Epithelial cell of prostate (primary cell): ENCODE data around the gene THSD1.
"Not testable (repeated sequence)": the region's sequence is repeated elsewhere in the genome, so short reads cannot be mapped to it uniquely, and the experiment has no call there.

Source experiments
- DNase-seq: peaks from one replicate; pipeline ENCODE4 v3.0.0-alpha.2; 2011; ENCODE audit warnings: low read depth, low spot score
- H3K27ac ChIP-seq: fragments of 450-650 bp; 2 replicates; pipeline ENCODE4 v1.5.1; 2017; ENCODE audit warnings: mild to moderate bottlenecking

THSD1 gene

DNA sequence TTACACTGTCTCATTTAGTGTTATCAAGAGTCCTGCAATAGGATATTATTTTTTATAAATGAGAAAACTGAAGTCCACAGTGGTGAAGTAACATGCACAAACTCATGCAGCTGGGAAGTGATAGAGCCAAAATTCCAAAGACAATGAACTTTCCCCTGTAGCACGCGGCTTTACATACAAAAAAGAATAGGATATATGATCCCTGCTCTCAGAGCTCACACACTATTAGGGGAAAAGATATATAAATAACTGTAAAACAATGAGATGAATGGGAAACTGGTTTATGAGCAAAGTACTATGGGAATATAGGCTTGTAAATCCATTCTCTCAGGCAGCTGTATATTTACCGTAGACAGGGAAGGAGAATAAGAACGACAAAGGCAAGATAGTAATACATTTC, 39.7 kb downstream of the THSD1 start:
- no peak for DNase-seq
- no peak overlapping the region for H3K27ac ChIP-seq

- peak overlapping the region; percentile 69 for H3K27ac ChIP-seq
- not testable (repeated sequence) for DNase-seq
These were observed 43.6 kb downstream of the THSD1 start for GRCh38 chr13:52362169-52362887.

GRCh38 chr13:52361225-52361624, 44.7 kb downstream of the THSD1 start:
- no peak for DNase-seq
- H3K27ac ChIP-seq: peak overlapping the region; percentile 69

DNA sequence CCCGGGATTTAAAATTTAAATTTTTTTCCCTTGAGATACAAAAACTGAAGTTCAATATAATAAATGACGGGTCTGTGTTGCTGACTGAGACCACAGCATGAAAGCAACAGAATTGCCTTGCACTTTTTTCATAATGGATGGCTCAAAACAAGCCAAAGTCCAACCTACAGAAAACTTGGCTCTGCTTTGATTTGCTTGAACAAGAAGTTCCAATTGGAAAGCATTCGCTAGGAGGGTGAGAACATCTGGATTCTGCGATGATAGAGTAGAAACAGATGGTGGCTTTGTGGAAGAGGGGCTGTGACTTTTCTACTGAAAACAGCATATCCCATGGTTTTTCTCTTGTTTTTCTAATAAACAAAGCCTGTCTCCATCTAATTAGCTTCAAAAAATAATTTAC, 46.4 kb downstream of the THSD1 start:
- H3K27ac ChIP-seq: no peak overlapping the region
- DNase-seq: no peak

GRCh38 chr13:52356327-52356726, 49.6 kb downstream of the THSD1 start:
- no peak for DNase-seq
- H3K27ac ChIP-seq: peak overlapping the region; percentile 58

- no peak overlapping the region for H3K27ac ChIP-seq
- DNase-seq: no peak
These were observed 52.8 kb downstream of the THSD1 start for GRCh38 chr13:52353193-52353592.

- peak overlapping the region; percentile 83 for H3K27ac ChIP-seq
- peak; percentile 94 for DNase-seq
These were observed 56.8 kb downstream of the THSD1 start for GRCh38 chr13:52348983-52349780.

- no peak for DNase-seq
- peak overlapping the region; percentile 83 for H3K27ac ChIP-seq
These were observed 57.9 kb downstream of the THSD1 start for GRCh38 chr13:52348071-52348470.

DNA sequence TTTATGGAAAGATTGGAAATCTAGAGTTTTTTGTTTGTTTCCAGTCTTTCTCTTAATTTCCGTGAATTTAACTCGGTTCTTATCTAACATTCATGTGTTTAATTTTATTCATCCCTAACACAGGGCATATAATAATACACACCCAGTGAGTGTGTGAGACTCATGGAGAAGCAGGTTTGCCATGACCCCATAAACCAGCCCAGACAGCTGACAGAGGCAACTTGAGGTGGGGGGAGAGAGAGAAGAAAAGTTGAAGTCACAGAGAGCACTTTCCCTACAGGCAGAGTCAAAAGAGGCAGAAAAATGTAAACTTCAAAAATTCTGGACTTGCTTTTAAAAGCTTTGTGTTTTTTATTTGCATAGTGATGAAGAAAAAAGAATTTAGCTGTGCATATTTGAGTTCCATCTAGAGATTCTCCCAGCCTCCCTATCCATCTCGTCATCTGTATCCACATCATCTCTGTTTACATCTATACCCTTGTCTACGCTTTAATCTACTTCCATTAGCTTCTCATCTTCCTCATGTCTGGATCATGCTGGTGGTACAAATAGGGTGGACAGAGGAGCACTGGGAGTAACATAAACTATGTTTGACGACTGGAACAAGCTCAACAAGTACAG, 60.2 kb downstream of the THSD1 start:
- H3K27ac ChIP-seq: peak overlapping the region; percentile 85
- no peak for DNase-seq

DNA sequence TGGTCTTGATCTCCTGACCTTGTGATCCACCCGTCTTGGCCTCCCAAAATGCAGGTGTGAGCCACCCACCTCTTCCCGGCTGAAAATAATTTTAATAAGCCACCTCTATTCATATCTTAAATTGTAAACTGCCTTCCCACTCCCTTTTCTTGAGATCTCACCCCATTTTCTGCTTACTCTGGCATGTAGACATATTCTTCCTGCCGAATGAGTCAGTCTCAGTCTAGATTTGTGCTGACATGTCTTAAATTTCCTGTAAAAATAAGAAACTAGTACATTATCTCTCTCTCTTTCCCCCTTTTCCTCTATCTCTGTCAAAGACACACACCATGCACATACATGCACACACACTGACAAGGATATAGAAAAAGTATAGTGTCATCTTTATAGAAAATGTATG, 60.9 kb downstream of the THSD1 start:
- H3K27ac ChIP-seq: peak overlapping the region; percentile 85
- DNase-seq: peak; percentile 8

DNA sequence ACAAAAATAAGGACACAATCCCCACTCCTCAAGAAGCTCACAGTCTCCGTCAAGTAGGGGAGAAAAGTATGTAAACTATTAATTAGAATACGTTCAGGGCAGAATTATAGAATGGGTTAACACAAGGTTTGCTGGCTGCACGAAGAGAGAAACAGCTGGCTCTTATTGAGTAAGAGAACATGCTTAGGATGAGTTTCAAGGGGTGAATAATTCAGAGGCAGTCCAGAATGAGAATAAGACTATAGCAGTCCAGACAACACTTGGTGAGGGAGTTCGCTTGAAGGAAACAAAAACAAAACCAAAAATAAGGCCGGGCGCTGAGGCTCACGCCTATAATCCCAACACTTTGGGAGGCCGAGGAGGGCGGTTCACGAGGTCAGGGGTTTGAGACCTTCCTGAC, 61.9 kb downstream of the THSD1 start:
- peak overlapping the region; percentile 85 for H3K27ac ChIP-seq
- DNase-seq: no peak

GRCh38 chr13:52342203-52342602, 63.8 kb downstream of the THSD1 start:
- H3K27ac ChIP-seq, DNase-seq: not testable (repeated sequence)

DNA sequence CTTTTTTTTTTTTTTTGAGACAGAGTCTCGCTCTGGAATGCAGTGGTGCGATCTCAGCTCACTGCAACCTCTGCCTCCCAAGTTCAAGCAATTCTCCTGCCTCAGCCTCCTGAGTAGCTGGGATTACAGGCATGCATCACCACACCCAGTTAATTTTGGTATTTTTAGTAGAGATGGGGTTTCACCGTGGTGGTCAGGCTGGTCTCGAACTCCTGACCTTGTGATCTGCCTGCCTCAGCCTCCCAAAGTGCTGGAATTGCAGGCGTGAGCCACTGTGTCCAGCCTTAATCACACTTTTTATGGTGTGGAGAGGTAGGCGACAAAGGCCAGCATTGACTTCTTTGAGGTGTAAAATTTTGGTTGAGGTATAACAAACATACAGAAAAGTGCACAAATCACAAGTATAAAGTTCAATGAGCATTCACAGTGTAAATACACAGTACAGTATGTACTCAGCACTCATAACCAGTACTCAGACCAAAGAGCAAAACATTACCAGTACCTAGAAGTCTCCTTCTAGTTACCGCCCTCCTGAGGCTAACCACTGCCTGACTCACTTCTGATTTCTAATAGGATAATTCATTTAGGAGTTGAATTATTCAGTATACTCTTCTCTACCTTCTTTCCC, 68.0 kb downstream of the THSD1 start:
- not testable (repeated sequence) for DNase-seq

GRCh38 chr13:52334107-52334506, 71.9 kb downstream of the THSD1 start:
- not testable (repeated sequence) for H3K27ac ChIP-seq, DNase-seq

More for the DNA sequence above, 68.0 kb downstream of the THSD1 start:
- not testable (repeated sequence) for H3K27ac ChIP-seq

GRCh38 chr13:52331844-52332243, 74.1 kb downstream of the THSD1 start:
- DNase-seq, H3K27ac ChIP-seq: not testable (repeated sequence)
